Activated CD4-positive, alpha-beta T cell treated with anti-CD3 and anti-CD28 coated beads for 48 hours (primary cell): ENCODE results near the gene E4F1.
"Not testable (repeated sequence)": the region's sequence is repeated elsewhere in the genome, so short reads cannot be mapped to it uniquely, and the experiment has no call there.

Experiments used
- DNase-seq: peaks from one replicate; pipeline ENCODE4 v3.0.0-alpha.2; 2020

The E4F1 gene

GRCh38 chr16:2244926-2245795 lies 21.8 kb downstream of the E4F1 start:
- no peak for DNase-seq

- no peak for DNase-seq
Observed at GRCh38 chr16:2246301-2246885, 23.0 kb downstream of the E4F1 start.

- DNase-seq, result peak; percentile 65
Observed at GRCh38 chr16:2250652-2251295, 27.4 kb downstream of the E4F1 start.

- peak; percentile 88 for DNase-seq
Observed at GRCh38 chr16:2251296-2252111, 28.1 kb downstream of the E4F1 start, which contains the start of gene ECI1. Gene ECI1 (minus strand): TSS chr16:2251587. CDS start chr16:2251566, 21 bp downstream.

- no peak for DNase-seq
Observed at GRCh38 chr16:2252806-2253148, 29.4 kb downstream of the E4F1 start.

GRCh38 chr16:2253293-2253692 lies 29.9 kb downstream of the E4F1 start:
- no peak for DNase-seq

- no peak for DNase-seq
Observed at GRCh38 chr16:2256531-2257140, 33.2 kb downstream of the E4F1 start.

GRCh38 chr16:2257726-2258125 lies 34.3 kb downstream of the E4F1 start:
- no peak for DNase-seq

- not testable (repeated sequence) for DNase-seq
Observed at GRCh38 chr16:2258530-2258929, 35.1 kb downstream of the E4F1 start.

GRCh38 chr16:2260250-2260649 lies 36.9 kb downstream of the E4F1 start:
- DNase-seq, result no peak

GRCh38 chr16:2263026-2263425 lies 39.6 kb downstream of the E4F1 start:
- not testable (repeated sequence) for DNase-seq

- peak; percentile 35 for DNase-seq
Observed at GRCh38 chr16:2266887-2267286, 43.5 kb downstream of the E4F1 start.

- DNase-seq, result not testable (repeated sequence)
Observed at GRCh38 chr16:2267505-2267912, 44.1 kb downstream of the E4F1 start.

GRCh38 chr16:2267913-2268666 lies 44.7 kb downstream of the E4F1 start, which contains the start of gene RNPS1:
Gene RNPS1 (minus strand): TSS chr16:2268126. CDS start chr16:2264643, 3,483 bp downstream.
- peak; percentile 97 for DNase-seq

GRCh38 chr16:2270070-2270462 lies 46.7 kb downstream of the E4F1 start:
- no peak for DNase-seq

- DNase-seq, result no peak
Observed at GRCh38 chr16:2270588-2271470, 47.4 kb downstream of the E4F1 start.

- DNase-seq, result no peak
Observed at GRCh38 chr16:2271848-2272461, 48.6 kb downstream of the E4F1 start.

GRCh38 chr16:2273484-2273883 lies 50.1 kb downstream of the E4F1 start:
- DNase-seq, result no peak

- no peak for DNase-seq
Observed at GRCh38 chr16:2273931-2274330, 50.5 kb downstream of the E4F1 start.
